Lower lobe of right lung (tissue), 2 donors: ENCODE results near the gene C12orf42. TPM values are rescaled to one million over a fixed set of nuclear protein-coding genes. Genes with fewer than 3 reads are reported as not detected.

Source experiments
- ATAC-seq, 2 donors: fragments of 200-7000 bp; cut with Tn5 transposase; one replicate each; pipeline ENCODE4 v1.9.1; 2020 to 2022; ENCODE audit warnings: mild to moderate bottlenecking in 2 of 2, moderate library complexity in 2 of 2
- DNase-seq: peaks from one replicate; pipeline ENCODE4 v3.0.0-alpha.2; 2020
- H3K27ac ChIP-seq: fragments of 200-600 bp; one replicate; pipeline ENCODE4 v1.8.0; 2022
- H3K27me3 ChIP-seq: fragments of 200-600 bp; one replicate; pipeline ENCODE4 v1.8.0; 2022; ENCODE audit warnings: low read depth
- H3K36me3 ChIP-seq: fragments of 200-600 bp; one replicate; pipeline ENCODE4 v1.8.0; 2022; ENCODE audit warnings: mild to moderate bottlenecking
- H3K4me1 ChIP-seq: fragments of 200-600 bp; one replicate; pipeline ENCODE4 v1.8.0; 2022
- H3K4me3 ChIP-seq: fragments of 200-600 bp; one replicate; pipeline ENCODE4 v1.8.0; 2022; ENCODE audit warnings: mild to moderate bottlenecking
- H3K9me3 ChIP-seq: fragments of 200-600 bp; one replicate; pipeline ENCODE4 v1.8.0; 2022
- CTCF ChIP-seq: fragments of 200-600 bp; IDR thresholded peaks from one replicate; pipeline ENCODE4 v1.8.0; 2022; ENCODE audit warnings: antibody characterized with exemption, mild to moderate bottlenecking
- intact Hi-C: fragments of 100-400 bp; cut with DNase I; formaldehyde crosslinking; loops from one replicate; pipeline ENCODE4 v1.11.0; 2022
- total RNA-seq: library from RNA; stranded (reverse); fragmentation: NEBNext Ultra II Directional; extraction: Animal tissue kit (Norgen Biotek cat#: 25700); gene quantifications from one replicate; pipeline ENCODE4 v1.2.1, GENCODE V29; 2021
- donor health status: DM: no; HTN: yes; CAD: no; lungs with severe emphysema.

The C12orf42 gene
- total RNA-seq, 1 donor from 2014 or later, result not detected

- ATAC-seq (no peak), DNase-seq (no peak)
- no peaks in the 10 kb centered on the region for H3K27me3 ChIP-seq
- H3K4me3 ChIP-seq, result no peak overlapping the region
- intact Hi-C loops, result no loop called here
- TF ChIP-seq CTCF, result no peak
- no peaks in the 10 kb centered on the region for H3K9me3 ChIP-seq
- H3K36me3 ChIP-seq, result no peaks in the 10 kb centered on the region
- H3K27ac ChIP-seq, result no peak overlapping the region
- H3K4me1 ChIP-seq, result no peaks in the 10 kb centered on the region
These were observed 73.4 kb downstream of the C12orf42 start for GRCh38 chr12:103422328-103422727.

- Histone ChIP-seq H3K4me1 (no peaks in the 10 kb centered on the region), H3K36me3 (no peaks in the 10 kb centered on the region), H3K27me3 (no peaks in the 10 kb centered on the region), H3K4me3 (no peak overlapping the region), H3K9me3 (no peaks in the 10 kb centered on the region), H3K27ac (no peak overlapping the region)
- no peak for TF ChIP-seq CTCF
- DNase-seq (no peak), ATAC-seq (no peak)
- intact Hi-C loops, result no loop called here
These were observed 74.4 kb downstream of the C12orf42 start for GRCh38 chr12:103421402-103421801.

DNA sequence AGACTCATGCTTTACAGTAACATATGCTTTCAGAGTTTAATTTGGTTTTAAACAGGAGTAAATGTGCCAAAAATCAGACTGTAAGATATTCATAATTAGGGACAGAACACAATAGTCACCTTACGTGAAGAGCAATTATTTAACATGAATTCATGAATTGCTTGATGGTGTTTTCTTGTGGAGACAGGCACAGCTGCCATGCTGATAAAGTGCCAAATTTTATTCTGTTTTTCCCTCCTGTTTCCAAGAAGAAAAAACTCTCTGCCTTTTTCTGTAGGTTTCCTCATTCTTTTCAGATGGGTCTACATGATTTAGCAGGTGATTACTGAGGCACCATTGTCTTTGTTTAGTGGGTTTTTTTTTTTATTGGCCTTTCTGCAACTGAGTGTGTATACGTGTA, 80.1 kb downstream of the C12orf42 start:
- intact Hi-C loops, result no loop called here

GRCh38 chr12:103401421-103401820, 94.3 kb downstream of the C12orf42 start:
- no peaks in the 10 kb centered on the region for H3K36me3 ChIP-seq
- H3K4me1 ChIP-seq, result no peaks in the 10 kb centered on the region
- DNase-seq, result no peak
- H3K4me3 ChIP-seq, result no peak overlapping the region
- H3K27ac ChIP-seq, result no peak overlapping the region
- no peaks in the 10 kb centered on the region for H3K9me3 ChIP-seq
- no peak for ATAC-seq
- intact Hi-C loops, result no loop called here
- no peak for TF ChIP-seq CTCF
- H3K27me3 ChIP-seq, result no peaks in the 10 kb centered on the region

More for the DNA sequence above, 80.1 kb downstream of the C12orf42 start:
- H3K9me3 ChIP-seq, result no peaks in the 10 kb centered on the region
- ATAC-seq, result no peak
- H3K27ac ChIP-seq, result no peak overlapping the region
- H3K27me3 ChIP-seq, result no peaks in the 10 kb centered on the region
- no peak for DNase-seq
- H3K4me3 ChIP-seq, result no peak overlapping the region
- H3K36me3 ChIP-seq, result no peaks in the 10 kb centered on the region
- no peaks in the 10 kb centered on the region for H3K4me1 ChIP-seq
- TF ChIP-seq CTCF, result no peak

GRCh38 chr12:103399986-103400385, 95.8 kb downstream of the C12orf42 start:
- intact Hi-C loops, result no loop called here
- no peaks in the 10 kb centered on the region for H3K9me3 ChIP-seq
- TF ChIP-seq CTCF, result no peak
- DNase-seq, result no peak
- ATAC-seq, result peak in 1 of 2 donors; percentile 51
- H3K4me1 ChIP-seq, result no peaks in the 10 kb centered on the region
- no peak overlapping the region for H3K4me3 ChIP-seq
- no peaks in the 10 kb centered on the region for H3K36me3 ChIP-seq
- H3K27me3 ChIP-seq, result no peaks in the 10 kb centered on the region
- H3K27ac ChIP-seq, result no peak overlapping the region

GRCh38 chr12:103397536-103397935, 98.2 kb downstream of the C12orf42 start:
- Histone ChIP-seq H3K4me3 (no peak overlapping the region), H3K36me3 (no peaks in the 10 kb centered on the region), H3K9me3 (no peaks in the 10 kb centered on the region), H3K27ac (no peak overlapping the region), H3K4me1 (no peaks in the 10 kb centered on the region), H3K27me3 (no peaks in the 10 kb centered on the region)
- intact Hi-C loops, result no loop called here
- TF ChIP-seq CTCF, result no peak
- DNase-seq, result no peak
- ATAC-seq, result no peak
